ENCODE results near the gene TTLL13.

Gene TTLL13

DNA sequence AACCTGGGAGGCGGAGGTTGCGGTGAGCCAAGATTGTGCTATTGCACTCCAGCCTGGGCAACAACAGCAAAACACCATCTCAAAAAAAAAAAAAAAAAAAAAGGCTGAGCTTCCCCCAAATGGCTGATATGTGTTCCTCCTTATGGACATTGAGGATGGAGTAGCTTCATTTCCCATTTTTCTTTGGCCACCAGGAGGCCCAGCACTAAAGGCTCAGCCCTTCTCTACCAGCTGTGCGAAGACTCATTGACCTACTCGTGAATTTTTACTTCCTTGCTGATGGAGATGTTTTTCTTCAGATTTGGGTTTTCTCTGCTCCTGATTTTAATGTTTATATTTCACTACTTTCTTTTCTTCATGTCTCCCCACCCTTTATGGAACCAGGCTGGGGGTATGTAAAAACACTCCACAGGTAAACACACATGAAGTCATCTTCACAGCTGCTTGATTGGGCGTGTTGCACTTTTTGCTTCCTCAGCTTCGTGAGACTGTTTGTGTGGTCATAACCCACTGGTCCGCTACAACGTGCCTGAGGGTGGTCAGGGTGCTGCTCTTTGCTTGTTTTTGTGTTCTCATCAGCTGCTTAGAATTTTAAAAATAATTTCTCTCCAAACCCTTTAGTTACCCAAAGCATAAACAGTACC is 34.7 kb upstream of the TTLL13 start:
- no peak for DNase-seq

DNA sequence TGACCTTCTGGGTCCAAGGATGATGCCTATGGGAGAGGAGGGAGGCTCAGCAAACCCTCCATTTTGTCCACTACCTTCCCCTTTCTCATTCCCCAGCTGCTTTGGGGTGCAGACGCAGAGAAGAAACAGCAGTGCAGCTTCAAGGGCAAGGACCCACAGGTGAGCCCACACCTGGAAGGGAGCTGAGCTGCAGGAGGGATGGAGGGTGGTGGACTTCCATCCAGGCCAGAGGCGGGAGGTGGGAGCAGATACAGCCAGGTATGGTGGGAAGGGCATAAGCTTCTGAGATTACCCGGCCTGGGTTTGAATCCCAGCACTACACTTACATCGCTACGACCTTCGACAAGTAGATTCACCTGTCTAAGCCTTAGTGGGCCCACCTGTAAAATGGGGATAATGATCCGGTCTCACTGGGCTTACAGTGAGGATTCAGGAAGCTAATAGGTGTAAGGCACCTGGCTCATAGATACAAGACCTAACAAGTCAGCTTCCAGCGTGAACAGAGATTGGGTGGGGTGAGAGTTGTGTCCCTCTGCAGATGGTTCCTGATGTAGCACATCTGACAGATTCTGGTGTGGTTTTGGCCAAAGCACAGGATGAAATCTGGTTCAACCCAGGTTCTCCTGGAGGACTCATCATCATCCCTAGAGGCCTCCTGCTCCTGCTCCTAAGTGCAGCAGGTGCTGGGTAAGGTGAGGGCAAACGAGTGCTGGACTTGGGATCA is 31.5 kb upstream of the TTLL13 start:
- no peak for DNase-seq

DNA sequence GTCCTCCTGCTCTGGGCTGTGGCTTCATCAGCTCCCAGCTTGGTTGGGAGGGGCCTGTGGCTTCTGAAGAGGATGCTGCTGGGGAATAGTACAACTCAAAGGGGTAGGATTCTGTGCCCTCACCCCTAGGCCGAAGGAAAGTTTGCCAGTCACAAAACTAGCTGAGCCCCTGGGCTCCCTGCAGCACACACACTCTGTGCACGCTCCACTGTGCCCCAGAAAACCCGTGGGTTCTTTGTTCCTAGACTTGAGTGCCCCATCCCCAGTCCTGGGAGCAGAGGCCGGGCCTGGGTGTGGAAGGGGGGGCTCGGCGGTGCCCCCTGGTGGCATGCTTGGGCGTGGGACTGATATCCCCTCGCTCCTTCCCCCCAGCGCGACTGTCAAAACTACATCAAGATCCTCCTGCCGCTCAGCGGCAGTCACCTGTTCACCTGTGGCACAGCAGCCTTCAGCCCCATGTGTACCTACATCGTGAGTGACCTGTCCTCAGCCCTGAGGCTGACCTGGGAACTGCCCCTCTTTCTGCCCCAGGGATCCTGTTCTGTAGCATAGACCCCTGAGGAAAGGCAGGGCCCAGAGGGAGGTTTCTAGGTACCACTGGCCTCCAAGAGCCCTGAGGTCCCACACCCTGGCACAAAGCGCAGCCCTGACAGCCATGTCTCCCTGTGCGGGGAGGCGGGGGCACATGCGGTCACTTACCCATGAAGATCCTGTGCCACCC is 29.8 kb upstream of the TTLL13 start:
- no peak for DNase-seq

DNA sequence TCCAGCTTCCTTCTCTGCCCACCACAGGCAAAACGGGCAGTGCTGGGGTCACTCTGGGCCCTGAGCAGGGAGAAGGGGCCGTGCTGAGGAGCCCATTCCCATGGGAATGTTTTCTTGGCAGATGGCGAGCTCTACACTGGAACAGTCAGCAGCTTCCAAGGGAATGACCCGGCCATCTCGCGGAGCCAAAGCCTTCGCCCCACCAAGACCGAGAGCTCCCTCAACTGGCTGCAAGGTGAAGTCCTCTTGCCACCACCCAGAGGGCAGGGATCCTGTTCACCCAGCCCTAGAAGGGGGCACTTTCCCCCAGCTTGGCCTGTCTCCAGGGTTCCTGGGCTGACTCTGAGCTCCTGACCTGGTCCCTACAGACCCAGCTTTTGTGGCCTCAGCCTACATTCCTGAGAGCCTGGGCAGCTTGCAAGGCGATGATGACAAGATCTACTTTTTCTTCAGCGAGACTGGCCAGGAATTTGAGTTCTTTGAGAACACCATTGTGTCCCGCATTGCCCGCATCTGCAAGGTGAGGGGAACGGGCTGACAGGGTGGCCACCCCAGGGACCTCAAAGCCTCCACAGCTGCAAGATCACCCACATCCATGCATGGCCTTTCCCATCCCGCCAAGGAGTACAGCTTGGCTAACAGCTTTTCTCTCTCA is 28.0 kb upstream of the TTLL13 start:
- DNase-seq, result peak; percentile 59 to 71

DNA sequence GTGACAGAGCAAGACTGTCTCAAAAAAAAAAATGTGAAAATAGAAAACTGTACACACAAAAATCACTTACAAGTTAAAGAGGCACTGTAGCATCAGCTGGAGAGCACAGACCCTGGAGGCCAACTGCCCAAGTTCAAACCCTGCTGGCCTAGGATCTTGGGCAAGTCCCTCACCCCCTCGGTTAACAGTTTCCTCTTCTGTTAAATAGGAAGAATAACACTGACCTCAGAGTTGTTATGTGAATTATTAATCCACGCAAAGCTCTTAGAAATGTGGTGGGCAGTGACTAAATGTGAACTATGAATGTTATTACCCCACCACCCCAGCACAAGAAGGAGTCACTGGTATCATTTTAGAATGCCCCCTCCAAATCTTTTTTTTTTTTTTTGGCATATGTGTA is 26.8 kb upstream of the TTLL13 start:
- no peak for DNase-seq

DNA sequence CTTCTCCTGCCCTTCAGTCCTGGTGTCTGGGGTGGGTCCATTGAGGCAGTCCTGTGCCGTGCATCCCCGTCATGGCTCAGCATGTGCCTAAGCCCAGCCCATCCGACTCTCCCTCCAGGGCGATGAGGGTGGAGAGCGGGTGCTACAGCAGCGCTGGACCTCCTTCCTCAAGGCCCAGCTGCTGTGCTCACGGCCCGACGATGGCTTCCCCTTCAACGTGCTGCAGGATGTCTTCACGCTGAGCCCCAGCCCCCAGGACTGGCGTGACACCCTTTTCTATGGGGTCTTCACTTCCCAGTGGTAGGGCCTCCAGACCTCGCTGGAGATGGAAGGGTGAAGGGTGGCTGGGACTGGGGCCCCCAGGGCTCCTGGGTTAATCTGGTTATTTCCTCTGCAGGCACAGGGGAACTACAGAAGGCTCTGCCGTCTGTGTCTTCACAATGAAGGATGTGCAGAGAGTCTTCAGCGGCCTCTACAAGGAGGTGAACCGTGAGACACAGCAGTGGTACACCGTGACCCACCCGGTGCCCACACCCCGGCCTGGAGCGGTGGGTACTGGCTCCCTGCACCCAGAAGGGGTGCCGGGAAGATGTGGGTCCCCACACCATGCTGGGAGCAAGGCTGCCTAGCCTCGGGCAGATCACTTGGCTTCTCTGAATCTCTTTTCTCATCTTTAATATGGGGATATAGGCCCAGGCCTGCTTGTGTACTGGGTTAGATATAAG is 25.8 kb upstream of the TTLL13 start:
- no peak for DNase-seq

DNA sequence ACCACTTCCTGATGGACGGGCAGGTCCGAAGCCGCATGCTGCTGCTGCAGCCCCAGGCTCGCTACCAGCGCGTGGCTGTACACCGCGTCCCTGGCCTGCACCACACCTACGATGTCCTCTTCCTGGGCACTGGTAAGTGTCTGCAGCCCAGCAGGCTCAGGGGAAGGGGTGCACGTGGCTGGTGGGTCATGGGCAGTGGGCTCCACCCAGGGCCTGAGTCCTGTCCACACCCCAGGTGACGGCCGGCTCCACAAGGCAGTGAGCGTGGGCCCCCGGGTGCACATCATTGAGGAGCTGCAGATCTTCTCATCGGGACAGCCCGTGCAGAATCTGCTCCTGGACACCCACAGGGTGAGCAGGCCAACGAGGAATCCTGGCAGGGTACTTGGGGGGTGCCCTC is 24.3 kb upstream of the TTLL13 start:
- no peak for DNase-seq

DNA sequence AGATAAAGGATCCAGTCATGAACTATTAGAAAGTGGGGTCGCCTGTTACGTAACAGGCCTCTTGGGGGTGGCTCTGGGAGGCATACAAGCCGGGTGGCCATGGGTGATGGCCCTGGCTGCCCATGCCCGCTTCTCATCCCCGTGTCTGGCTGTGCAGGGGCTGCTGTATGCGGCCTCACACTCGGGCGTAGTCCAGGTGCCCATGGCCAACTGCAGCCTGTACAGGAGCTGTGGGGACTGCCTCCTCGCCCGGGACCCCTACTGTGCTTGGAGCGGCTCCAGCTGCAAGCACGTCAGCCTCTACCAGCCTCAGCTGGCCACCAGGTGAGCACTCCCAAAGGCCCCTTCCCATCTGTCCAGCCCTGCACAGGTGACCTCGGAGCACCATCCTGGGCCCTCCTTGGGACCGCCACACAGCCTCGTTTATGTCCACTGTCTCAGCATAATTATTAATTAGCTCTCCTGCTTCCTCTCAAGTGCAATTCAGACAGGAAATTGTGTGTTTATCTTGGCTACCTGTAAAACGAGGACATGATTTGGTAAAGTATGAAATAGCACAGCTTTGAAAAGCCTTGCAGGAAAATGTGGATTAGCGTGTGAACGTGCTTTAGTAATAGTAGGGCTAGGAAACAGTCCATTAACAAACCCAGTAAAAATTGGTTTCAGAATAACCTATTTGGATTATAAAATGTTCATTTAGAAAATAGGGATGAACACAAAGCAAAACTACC is 23.7 kb upstream of the TTLL13 start:
- DNase-seq, result no peak

DNA sequence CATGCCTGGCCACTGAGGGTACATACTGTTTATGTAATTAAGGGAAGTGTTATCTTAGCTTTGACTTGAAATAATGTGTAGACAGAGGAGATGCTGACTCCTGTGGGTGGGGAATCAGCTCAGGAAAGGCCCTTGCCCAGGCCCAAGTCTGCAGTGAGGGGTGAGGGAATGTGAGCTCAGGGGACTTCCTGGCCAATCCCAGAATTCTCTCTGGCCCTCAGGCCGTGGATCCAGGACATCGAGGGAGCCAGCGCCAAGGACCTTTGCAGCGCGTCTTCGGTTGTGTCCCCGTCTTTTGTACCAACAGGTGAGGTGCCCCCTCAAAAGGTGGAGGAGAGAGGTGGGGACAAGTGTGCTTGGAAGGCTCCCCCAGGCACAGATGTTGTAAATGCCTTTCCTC is 22.0 kb upstream of the TTLL13 start:
- DNase-seq, result no peak

DNA sequence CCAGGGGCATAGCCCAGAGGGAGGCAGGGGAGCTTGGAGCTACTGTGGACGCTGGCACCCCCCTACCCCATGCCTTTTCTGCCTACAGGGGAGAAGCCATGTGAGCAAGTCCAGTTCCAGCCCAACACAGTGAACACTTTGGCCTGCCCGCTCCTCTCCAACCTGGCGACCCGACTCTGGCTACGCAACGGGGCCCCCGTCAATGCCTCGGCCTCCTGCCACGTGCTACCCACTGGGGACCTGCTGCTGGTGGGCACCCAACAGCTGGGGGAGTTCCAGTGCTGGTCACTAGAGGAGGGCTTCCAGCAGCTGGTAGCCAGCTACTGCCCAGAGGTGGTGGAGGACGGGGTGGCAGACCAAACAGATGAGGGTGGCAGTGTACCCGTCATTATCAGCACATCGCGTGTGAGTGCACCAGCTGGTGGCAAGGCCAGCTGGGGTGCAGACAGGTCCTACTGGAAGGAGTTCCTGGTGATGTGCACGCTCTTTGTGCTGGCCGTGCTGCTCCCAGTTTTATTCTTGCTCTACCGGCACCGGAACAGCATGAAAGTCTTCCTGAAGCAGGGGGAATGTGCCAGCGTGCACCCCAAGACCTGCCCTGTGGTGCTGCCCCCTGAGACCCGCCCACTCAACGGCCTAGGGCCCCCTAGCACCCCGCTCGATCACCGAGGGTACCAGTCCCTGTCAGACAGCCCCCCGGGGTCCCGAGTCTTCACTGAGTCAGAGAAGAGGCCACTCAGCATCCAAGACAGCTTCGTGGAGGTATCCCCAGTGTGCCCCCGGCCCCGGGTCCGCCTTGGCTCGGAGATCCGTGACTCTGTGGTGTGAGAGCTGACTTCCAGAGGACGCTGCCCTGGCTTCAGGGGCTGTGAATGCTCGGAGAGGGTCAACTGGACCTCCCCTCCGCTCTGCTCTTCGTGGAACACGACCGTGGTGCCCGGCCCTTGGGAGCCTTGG is 21.3 kb upstream of the TTLL13 start:
- DNase-seq, result no peak

DNA sequence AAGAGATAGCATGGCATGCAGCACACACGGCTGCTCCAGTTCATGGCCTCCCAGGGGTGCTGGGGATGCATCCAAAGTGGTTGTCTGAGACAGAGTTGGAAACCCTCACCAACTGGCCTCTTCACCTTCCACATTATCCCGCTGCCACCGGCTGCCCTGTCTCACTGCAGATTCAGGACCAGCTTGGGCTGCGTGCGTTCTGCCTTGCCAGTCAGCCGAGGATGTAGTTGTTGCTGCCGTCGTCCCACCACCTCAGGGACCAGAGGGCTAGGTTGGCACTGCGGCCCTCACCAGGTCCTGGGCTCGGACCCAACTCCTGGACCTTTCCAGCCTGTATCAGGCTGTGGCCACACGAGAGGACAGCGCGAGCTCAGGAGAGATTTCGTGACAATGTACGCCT is 20.4 kb upstream of the TTLL13 start:
- no peak for DNase-seq

DNA sequence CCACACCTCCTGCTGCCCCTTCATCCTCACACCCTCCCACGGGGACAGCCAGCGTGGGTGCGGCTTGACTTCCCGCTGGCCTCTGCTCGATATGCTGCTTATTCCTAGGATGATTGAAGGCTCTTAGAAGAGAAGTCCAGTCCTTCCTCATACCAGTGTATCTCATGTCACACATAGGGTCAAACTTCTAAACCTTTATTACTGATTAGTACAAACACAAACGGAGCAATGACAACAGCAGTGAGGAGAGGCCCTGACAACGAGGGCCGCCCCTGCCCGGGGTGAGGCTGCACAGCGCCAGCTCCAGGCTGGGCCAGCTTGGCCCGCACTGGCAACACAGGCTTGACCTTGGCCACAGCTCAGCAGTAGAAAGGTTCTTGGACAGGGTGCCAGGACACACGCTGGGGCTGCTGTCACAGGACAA is 19.3 kb upstream of the TTLL13 start:
- DNase-seq, result peak in 1 of 2 donors; percentile 25

DNA sequence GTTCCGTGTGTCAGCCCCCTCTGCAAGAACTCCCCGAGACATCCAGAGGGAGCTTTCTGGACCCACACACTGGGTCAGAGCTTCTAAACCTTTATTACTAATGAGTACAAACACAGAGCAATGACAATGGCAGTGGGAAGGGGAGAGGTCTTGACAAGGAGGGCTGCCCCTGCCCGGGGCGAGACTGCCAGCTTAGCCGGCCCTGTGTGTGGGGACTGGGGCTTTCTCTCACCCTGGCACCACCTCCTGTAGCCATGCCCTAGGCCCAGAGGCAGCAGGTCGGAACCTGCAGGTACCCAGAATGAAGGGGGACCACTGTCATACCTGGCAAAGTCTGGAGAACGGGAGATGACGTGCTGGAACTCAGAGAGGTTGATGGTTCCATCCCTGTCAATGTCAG is 18.7 kb upstream of the TTLL13 start:
- no peak for DNase-seq

DNA sequence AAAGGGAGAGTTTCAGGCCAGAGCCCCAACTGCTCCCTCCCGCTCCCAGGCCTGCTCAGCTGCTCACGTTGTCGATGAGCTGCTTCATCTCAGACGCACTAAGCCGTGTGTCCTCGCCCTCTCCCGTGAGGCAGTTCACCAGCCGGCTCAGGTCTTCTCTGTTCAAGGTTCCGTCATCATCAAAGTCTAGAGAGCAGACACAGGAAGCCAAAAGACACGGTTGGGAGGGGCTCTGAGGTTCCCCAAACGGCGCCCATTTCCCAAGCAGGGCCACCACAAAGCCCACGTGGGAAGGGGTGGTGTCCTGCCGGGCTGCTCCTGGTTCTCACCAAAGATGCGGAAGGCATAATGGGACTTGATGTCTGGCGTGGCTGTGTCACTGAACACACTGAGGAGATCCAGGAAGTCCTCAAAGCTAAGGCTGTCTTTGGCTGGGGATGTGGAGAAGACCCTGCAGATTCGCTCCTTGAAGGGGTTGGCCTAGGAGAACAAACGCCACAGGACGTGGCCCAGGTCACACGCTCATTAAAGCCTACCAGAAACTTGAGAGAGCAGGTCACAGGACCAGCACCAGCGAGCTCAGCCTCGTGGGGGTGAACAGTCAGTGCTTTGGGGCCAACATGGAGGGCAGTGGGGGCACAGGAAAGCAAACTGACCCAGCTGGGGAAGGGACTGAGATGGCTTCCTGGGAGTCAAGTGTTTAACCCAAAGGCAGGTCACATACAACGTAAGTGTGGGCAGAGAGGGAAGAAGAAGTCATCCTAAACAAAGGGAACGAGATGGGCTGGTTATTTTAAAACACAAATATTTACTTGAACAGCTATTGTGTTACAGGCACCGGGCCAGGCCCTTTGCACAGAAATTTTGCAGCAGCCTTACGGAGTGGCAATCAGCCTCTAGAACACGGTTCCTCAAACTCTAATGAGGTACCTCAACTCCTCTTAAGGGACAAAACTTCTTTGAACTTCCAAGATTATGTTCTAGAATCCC is 18.0 kb upstream of the TTLL13 start:
- no peak for DNase-seq

DNA sequence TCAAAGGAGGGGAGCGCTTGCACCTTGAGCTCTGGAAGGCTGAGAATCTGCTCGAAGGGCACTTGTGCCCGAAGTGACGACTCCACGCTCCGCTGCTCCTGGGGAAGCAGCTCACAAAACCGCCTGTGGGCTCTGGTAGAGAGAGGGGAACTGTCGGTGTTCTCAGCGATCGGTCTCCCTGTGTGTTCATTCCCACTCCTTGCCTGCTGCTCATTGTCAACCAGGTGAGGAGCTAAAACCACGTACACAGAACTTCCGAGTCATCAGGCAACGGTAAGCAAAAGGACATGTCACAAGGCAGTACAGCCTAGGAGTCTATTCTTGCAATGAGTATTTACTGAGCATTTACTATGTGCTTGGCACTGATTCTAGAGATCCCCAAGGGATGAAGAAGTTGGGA is 17.2 kb upstream of the TTLL13 start:
- no peak for DNase-seq

DNA sequence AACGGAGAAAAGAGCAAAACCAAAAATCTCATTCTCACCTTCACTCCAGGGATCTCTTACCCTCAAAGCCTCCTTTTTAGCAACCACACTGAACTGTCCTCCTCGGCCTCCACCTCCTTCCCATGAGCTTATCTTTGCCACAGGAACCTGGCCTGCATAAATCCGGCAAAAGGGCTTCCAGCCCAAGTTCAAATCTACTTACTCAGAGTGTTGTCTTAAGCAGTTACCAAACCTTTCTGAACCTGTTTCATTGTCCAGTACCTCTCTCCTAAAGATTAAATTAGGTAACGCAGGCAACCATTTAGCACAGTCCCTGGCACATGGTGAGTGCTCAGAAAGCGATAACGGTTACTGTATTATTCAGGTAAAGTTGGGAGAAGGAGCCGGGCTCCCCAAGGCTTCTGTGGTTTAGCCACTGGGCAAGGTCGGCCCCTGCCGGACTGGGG is 16.4 kb upstream of the TTLL13 start:
- no peak for DNase-seq

DNA sequence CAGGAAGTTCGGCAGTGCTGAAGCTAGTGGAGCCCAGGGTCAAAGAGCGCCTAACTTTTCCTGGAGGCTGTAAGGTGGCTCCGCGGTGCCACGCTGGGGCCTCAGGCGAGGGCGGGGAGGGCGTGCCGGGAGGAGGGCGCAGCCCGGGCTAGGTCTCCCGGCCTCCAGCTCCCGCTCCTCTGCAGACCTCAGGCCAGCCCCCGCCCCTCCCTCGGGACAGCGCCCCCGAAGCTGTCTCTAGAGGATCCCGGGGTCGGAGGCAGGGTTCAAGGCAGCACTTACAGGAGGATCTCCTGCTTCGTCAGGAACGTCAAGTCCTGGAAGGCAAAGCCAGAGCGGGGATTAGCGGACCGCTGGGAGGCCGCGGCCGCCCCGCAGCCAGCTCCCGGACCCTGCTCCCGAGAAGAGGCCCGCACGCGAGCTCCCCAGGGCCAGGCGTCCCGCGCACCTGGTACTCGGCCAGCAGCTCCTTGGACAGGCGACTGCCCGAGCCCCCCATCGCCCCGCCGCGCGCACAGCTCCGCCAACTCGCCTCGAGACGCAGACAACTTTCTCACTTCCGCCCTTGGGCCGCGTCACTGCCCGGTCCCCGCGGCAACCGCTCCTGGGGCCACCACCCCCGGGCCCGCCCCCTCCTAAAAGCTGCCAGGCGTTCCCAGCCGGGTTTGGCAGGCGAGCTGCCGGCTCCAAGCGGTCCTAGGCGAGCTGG is 15.8 kb upstream of the TTLL13 start, which contains the start of gene CIB1:
Gene CIB1 (minus strand): TSS at position 555 of the 709 bp plus-strand sequence. CDS start 56 bp downstream, at position 499.
- peak; percentile 96 for DNase-seq

DNA sequence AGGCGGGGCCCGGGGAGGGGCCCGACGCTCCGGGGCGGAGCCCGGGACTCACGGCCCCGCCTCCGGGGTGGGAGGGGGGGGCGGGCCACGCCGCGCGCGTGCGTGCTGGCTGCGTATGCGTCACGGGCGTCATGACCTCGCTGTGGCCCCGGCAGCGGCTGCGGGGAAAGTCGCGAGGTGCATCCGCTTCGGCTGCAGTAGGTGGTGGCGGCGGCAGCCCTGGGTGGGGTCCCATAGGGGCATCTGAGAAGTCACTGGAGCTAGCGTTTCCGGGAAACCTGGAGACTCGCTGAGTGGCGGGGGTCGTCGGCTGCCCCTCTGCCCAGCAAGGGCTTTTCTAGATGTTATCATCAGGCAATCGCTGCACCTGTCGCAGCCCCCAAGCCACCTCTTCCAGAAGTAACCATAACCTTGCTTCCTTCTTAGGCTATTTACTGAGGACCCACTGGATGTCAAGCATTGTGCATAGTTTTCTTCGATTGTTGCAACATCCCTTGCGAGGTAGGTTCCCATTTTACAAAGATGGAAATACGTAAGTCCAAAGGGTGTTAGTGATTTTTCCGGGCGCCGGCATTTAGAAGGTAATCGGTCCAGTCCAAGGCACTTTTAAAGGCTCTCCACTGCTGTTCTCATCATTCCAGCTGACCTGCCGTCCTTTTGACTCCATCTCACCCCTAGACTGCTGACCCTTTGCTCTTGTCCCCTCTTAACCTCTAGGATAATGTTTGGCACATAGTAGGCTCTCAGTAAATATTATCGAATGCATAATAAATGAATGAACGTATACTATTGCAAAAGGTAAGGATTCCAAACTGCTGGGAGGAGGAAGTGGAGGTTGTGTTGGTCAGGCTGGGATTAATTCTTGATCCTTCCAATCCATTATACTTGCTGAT is 15.0 kb upstream of the TTLL13 start, which contains the start of gene GDPGP1:
Gene GDPGP1 (plus strand): TSS at position 114 of the 893 bp plus-strand sequence. CDS start 6,700 bp downstream, outside the sequence.
- DNase-seq, result no peak
